GM12878 (cell line): Measurements from ENCODE around the gene AMOTL1. TPM values are rescaled to one million over a fixed set of nuclear protein-coding genes. Genes with fewer than 3 reads are reported as not detected.

Experiments used
- ATAC-seq: fragments of 200-7000 bp; cut with Tn5 transposase; 3 replicates; pipeline ENCODE4 v1.9.1; 2020; ENCODE audit warnings: mild to moderate bottlenecking, moderate library complexity
- BruUV-seq: library from RNA; stranded (reverse); fragments of 400-500 nt; replicated peaks from 2 replicates; lab custom pipeline; 2021; lab: Mats Ljungman, UMichigan
- CTCF ChIA-PET: fragments of 300-600 bp; sonication (Branson Sonifier 250); formaldehyde crosslinking; extraction: SDS; loops from one replicate; lab custom pipeline; 2021; ENCODE audit warnings: inconsistent platforms; lab: Yijun Ruan, JAX
- POLR2A ChIA-PET: fragments of 350-600 bp; formaldehyde crosslinking; extraction: SDS; loops from one replicate; lab custom pipeline; 2021; ENCODE audit warnings: inconsistent platforms; lab: Charles Lee
- RAD21 ChIA-PET: fragments of 300-600 bp; sonication (Branson Sonifier 250); formaldehyde crosslinking; loops from one replicate; lab custom pipeline; 2023; ENCODE audit warnings: antibody characterized with exemption; ENCODE audit not compliant: unreplicated experiment; lab: Charles Lee
- SMC1A ChIA-PET: fragments of 300-600 bp; sonication (Branson Sonifier 250); formaldehyde crosslinking; loops from one replicate; lab custom pipeline; 2023; ENCODE audit not compliant: unreplicated experiment, uncharacterized antibody; lab: Charles Lee
- DNase-seq: peaks from one replicate; pipeline ENCODE4 v3.0.0-alpha.2; 2011; ENCODE audit warnings: low read depth, low spot score
- FAIRE-seq: peaks from 3 replicates; lab custom pipeline; 2011; peaks lifted over from hg19 to GRCh38; lab: Jason Lieb, UNC
- H2AFZ ChIP-seq: 2 replicates; pipeline ENCODE4 v1.6.0; 2011; ENCODE audit warnings: low read depth, low read length, control low read depth; ENCODE audit not compliant: control insufficient read depth
- H3K27ac ChIP-seq: 2 replicates; pipeline ENCODE4 v1.5.1; 2011; ENCODE audit warnings: control low read depth; ENCODE audit not compliant: control insufficient read depth, insufficient read depth
- H3K27me3 ChIP-seq, 2 experiments: replicated peaks in 1 of 2; 2 replicates each; pipeline versions ENCODE4 v1.6.0 to v1.6.1; 2011; ENCODE audit warnings: low read length in 1 of 2; ENCODE audit not compliant: control insufficient read depth in 2 of 2, insufficient read depth in 2 of 2
- H3K36me3 ChIP-seq, 2 experiments: 2 replicates each; pipeline ENCODE4 v1.5.1; 2011; ENCODE audit warnings: low read length in 1 of 2; ENCODE audit not compliant: control insufficient read depth in 2 of 2, insufficient read depth in 2 of 2
- H3K4me1 ChIP-seq: 2 replicates; pipeline ENCODE4 v1.6.1; 2011; ENCODE audit warnings: mild to moderate bottlenecking, low read length, moderate library complexity, mixed read lengths; ENCODE audit not compliant: control insufficient read depth, insufficient read depth
- H3K4me2 ChIP-seq: 2 replicates; pipeline ENCODE4 v1.6.0; 2011; ENCODE audit warnings: control low read depth; ENCODE audit not compliant: control insufficient read depth, insufficient read depth
- H3K4me3 ChIP-seq: fragments of 200-600 bp; sonication (generic); 2 replicates; pipeline ENCODE4 v1.5.1; 2016
- H3K79me2 ChIP-seq: 2 replicates; pipeline ENCODE4 v1.6.0; 2011; ENCODE audit warnings: low read length; ENCODE audit not compliant: control insufficient read depth, insufficient read depth
- H3K9ac ChIP-seq: 2 replicates; pipeline ENCODE4 v1.8.0; 2011; ENCODE audit warnings: low read length, control low read depth, mixed read lengths; ENCODE audit not compliant: control insufficient read depth, insufficient read depth
- H3K9me3 ChIP-seq: replicated peaks from 3 replicates; pipeline ENCODE4 v1.5.1; 2011; ENCODE audit warnings: mild to moderate bottlenecking, low read length; ENCODE audit not compliant: control insufficient read depth, insufficient read depth
- H4K20me1 ChIP-seq: 2 replicates; pipeline ENCODE4 v1.6.0; 2011; ENCODE audit not compliant: control insufficient read depth, insufficient read depth
- CBFB ChIP-seq: IDR thresholded peaks from 2 replicates; pipeline ENCODE4 v1.6.1; 2016; ENCODE audit warnings: antibody characterized with exemption, low read depth
- CEBPZ ChIP-seq: fragments of 150-350 bp; IDR thresholded peaks from 2 replicates; pipeline ENCODE4 v1.6.1; 2016; ENCODE audit warnings: low read depth, low read length
- FOXK2 ChIP-seq: fragments of 450-650 bp; IDR thresholded peaks from 2 replicates; pipeline ENCODE4 v1.6.1; 2017; ENCODE audit warnings: mild to moderate bottlenecking, moderate library complexity
- MXI1 ChIP-seq: fragments of 150-350 bp; IDR thresholded peaks from 2 replicates; pipeline ENCODE4 v1.6.1; 2011; ENCODE audit warnings: low read depth, mild to moderate bottlenecking, inconsistent platforms, low read length, improper control_type of control experiment
- NFXL1 ChIP-seq: fragments of 450-650 bp; IDR thresholded peaks from 2 replicates; pipeline ENCODE4 v1.6.1; 2017; ENCODE audit warnings: antibody characterized with exemption, mild to moderate bottlenecking, borderline replicate concordance
- SIN3A ChIP-seq: IDR thresholded peaks from 2 replicates; pipeline ENCODE4 v1.6.1; 2012; ENCODE audit warnings: low read depth, low read length, improper control_type of control experiment
- SMARCA5 ChIP-seq: fragments of 450-650 bp; IDR thresholded peaks from 2 replicates; pipeline ENCODE4 v1.6.1; 2017; ENCODE audit warnings: mild to moderate bottlenecking
- TAF1 ChIP-seq: IDR thresholded peaks from 2 replicates; pipeline ENCODE4 v1.6.1; 2011; ENCODE audit warnings: mild to moderate bottlenecking, low read depth, low read length, borderline replicate concordance
- TCF7 ChIP-seq: IDR thresholded peaks from 2 replicates; pipeline ENCODE4 v1.6.1; 2014; ENCODE audit warnings: antibody characterized with exemption, borderline replicate concordance
- ZNF687 ChIP-seq: fragments of 450-650 bp; IDR thresholded peaks from 2 replicates; pipeline ENCODE4 v1.6.1; 2017; ENCODE audit warnings: mild to moderate bottlenecking, moderate library complexity
- WGBS: methylation state at CpG from one replicate; pipeline ENCODE4 v1.1.6; 2016; ENCODE audit warnings: low lambda C conversion rate; ENCODE audit not compliant: insufficient replicate concordance, insufficient coverage; ENCODE audit errors: missing lambda C conversion rate; 5-methylcytosine and 5-hydroxymethylcytosine counted together
- in situ Hi-C: fragments of 300-500 bp; cut with MboI; formaldehyde crosslinking; loops from 9 replicates; pipeline ENCODE4 v1.14.3; 2018; ENCODE audit warnings: mixed read lengths
- intact Hi-C: fragments of 100-400 bp; cut with micrococcal nuclease; formaldehyde crosslinking; loops from one replicate; pipeline ENCODE4 v1.14.2; 2022; ENCODE audit not compliant: unreplicated experiment
- polyA plus RNA-seq, 11 experiments: library from polyadenylated mRNA; depleted of rRNA in 4 of 11; unstranded in 6 of 11; stranded (reverse) in 5 of 11; fragments of >200 nt; fragmentation: Nextera tagmentation in 4 of 11; fragmentation: Illumina TruSeq in 1 of 11; extraction: Ambion mirVana in 4 of 11; extraction: Trizol in 1 of 11; gene quantifications; 1 replicate in 1 of 11; 2 replicates in 10 of 11; pipeline versions ENCODE4 v1.2.1 to v1.2.3, GENCODE V29; 2011 to 2016; ENCODE audit warnings: inconsistent platforms in 2 of 11, missing spikeins in 2 of 11, low read depth in 1 of 11
- total RNA-seq, 4 experiments: library from RNA; depleted of rRNA in 3 of 4; stranded (reverse); fragments of >200 nt in 3 of 4; fragmentation: Illumina TruSeq in 1 of 4; extraction: Trizol in 1 of 4; gene quantifications; 2 replicates each; pipeline versions ENCODE4 v1.2.1 to v1.2.3, GENCODE V29; 2013 to 2021
- TF ChIP-seq, protein P1 (sequence below): fragments of 450-650 bp; IDR thresholded peaks from 2 replicates; pipeline ENCODE4 v1.6.1; 2017; ENCODE audit warnings: mild to moderate bottlenecking, moderate library complexity

Gene AMOTL1
- total and polyA plus RNA-seq, 10 of the 15 experiments (the other 5 are each of a cell fraction or from before 2014, with no cell fraction given), result under 0.01 to 0.41 (median 0.01) TPM; not detected in 7

GRCh38 chr11:94820480-94820879 lies 52.3 kb downstream of the AMOTL1 start (continued):
- no peak for TF ChIP-seq SMARCA5
- no peak for TF ChIP-seq TAF1
- TF ChIP-seq, protein P1, sequence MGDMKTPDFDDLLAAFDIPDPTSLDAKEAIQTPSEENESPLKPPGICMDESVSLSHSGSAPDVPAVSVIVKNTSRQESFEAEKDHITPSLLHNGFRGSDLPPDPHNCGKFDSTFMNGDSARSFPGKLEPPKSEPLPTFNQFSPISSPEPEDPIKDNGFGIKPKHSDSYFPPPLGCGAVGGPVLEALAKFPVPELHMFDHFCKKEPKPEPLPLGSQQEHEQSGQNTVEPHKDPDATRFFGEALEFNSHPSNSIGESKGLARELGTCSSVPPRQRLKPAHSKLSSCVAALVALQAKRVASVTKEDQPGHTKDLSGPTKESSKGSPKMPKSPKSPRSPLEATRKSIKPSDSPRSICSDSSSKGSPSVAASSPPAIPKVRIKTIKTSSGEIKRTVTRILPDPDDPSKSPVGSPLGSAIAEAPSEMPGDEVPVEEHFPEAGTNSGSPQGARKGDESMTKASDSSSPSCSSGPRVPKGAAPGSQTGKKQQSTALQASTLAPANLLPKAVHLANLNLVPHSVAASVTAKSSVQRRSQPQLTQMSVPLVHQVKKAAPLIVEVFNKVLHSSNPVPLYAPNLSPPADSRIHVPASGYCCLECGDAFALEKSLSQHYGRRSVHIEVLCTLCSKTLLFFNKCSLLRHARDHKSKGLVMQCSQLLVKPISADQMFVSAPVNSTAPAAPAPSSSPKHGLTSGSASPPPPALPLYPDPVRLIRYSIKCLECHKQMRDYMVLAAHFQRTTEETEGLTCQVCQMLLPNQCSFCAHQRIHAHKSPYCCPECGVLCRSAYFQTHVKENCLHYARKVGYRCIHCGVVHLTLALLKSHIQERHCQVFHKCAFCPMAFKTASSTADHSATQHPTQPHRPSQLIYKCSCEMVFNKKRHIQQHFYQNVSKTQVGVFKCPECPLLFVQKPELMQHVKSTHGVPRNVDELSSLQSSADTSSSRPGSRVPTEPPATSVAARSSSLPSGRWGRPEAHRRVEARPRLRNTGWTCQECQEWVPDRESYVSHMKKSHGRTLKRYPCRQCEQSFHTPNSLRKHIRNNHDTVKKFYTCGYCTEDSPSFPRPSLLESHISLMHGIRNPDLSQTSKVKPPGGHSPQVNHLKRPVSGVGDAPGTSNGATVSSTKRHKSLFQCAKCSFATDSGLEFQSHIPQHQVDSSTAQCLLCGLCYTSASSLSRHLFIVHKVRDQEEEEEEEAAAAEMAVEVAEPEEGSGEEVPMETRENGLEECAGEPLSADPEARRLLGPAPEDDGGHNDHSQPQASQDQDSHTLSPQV, result no peak

DNA sequence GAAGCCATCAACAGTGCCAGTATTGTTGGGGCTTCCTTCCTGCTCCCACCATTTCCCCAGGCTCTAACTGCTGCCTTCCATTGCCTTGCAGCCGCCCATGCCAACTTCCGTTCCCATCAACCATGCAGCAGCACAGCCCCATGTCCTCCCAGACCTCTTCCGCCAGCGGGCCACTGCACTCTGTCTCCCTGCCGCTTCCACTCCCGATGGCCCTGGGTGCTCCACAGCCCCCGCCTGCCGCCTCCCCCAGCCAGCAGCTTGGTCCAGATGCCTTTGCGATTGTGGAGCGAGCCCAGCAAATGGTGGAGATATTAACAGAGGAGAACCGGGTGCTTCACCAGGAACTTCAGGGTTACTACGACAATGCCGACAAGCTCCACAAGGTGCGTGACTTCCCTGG lies 53.3 kb downstream of the AMOTL1 start:
- DNase-seq (no peak), ATAC-seq (no peak), FAIRE-seq (no peak)
- Histone ChIP-seq H3K36me3 (no peaks in the 10 kb centered on the region), H3K9ac (no peak overlapping the region), H3K4me2 (no peak overlapping the region), H3K27ac (no peak overlapping the region), H2AFZ (no peak overlapping the region), H3K27me3 (no peaks in the 10 kb centered on the region; a peak in 1 of 4 replicates), H3K9me3 (no peaks in the 10 kb centered on the region), H3K79me2 (no peaks in the 10 kb centered on the region), H4K20me1 (no peaks in the 10 kb centered on the region), H3K4me1 (no peaks in the 10 kb centered on the region), H3K4me3 (no peak overlapping the region)
- ChIA-PET POLR2A (no interaction called here), CTCF (interaction anchor here (0.5 kb wide), 1 partner anchor 300 kb away, joined by 3 read pairs; no protein-coding TSS in a partner anchor), RAD21 (no interaction called here), SMC1A (no interaction called here)
- no TSS peak for BruUV-seq
- 73% methylated on average over 14 of the region's 14 CpGs for WGBS
- intact Hi-C loops (no loop called here), in situ Hi-C loops (no loop called here)
- TF ChIP-seq FOXK2 (no peak), CEBPZ (no peak), ZNF687 (no peak), NFXL1 (no peak), TCF7 (no peak), MXI1 (no peak), CBFB (no peak), SIN3A (no peak)
